HCT116 (cell line): ENCODE data around the gene GUK1. TPM values are rescaled to one million over a fixed set of nuclear protein-coding genes. Genes with fewer than 3 reads are reported as not detected.

Source experiments
- ATAC-seq: fragments of 200-7000 bp; cut with Tn5 transposase; 2 replicates; pipeline ENCODE4 v1.9.1; 2020; ENCODE audit warnings: mild to moderate bottlenecking, moderate library complexity
- BruUV-seq: library from RNA; stranded (reverse); fragments of 400-500 nt; replicated peaks from 2 replicates; lab custom pipeline; 2021; lab: Mats Ljungman, UMichigan
- CTCF ChIA-PET: fragments of 300-600 bp; sonication (Branson Sonifier 250); formaldehyde crosslinking; loops from one replicate; lab custom pipeline; 2021; ENCODE audit warnings: antibody characterized with exemption; lab: Charles Lee
- POLR2A ChIA-PET: fragments of 300-600, 350-600 bp; sonication (Branson Sonifier 250); formaldehyde crosslinking; loops from one replicate; lab custom pipeline; 2021; ENCODE audit warnings: antibody characterized with exemption; lab: Charles Lee
- RAD21 ChIA-PET, 2 experiments: fragments of 300-600 bp; sonication (Branson Sonifier 250); formaldehyde crosslinking; loops; one replicate each; lab custom pipeline; 2023; ENCODE audit warnings: low total read pairs in 2 of 2; ENCODE audit not compliant: uncharacterized antibody in 2 of 2, unreplicated experiment in 2 of 2, low non-redundant PET in 1 of 2; lab: Charles Lee
- DNase-seq: peaks from one replicate; pipeline ENCODE4 v3.0.0-alpha.2; 2010; ENCODE audit warnings: low read depth, low spot score
- H2AFZ ChIP-seq: fragments of 200-600 bp; shearing (Covaris generic), sonication (generic); 2 replicates; pipeline ENCODE4 v1.6.1; 2017; ENCODE audit warnings: low read depth, mixed run types, mixed read lengths, antibody characterized with exemption, low read length; ENCODE audit not compliant: poor library complexity, severe bottlenecking
- H3K27ac ChIP-seq: 2 replicates; pipeline ENCODE4 v1.5.1; 2012; ENCODE audit warnings: low read depth, low read length
- H3K27me3 ChIP-seq: fragments of 200-600 bp; sonication (generic); 2 replicates; pipeline ENCODE4 v1.6.1; 2016; ENCODE audit warnings: mixed run types, low read length, mixed read lengths; ENCODE audit not compliant: insufficient read depth
- H3K36me3 ChIP-seq, 2 experiments: fragments of 200-500 bp in 1 of 2; fragments of 200-600 bp in 1 of 2; sonication (Bioruptor generic) in 1 of 2; sonication (generic) in 1 of 2; 2 replicates each; pipeline versions ENCODE4 v1.5.1 to v1.6.1; 2014 to 2016; ENCODE audit warnings: low read length in 2 of 2, inconsistent platforms in 1 of 2, mixed read lengths in 1 of 2, mixed run types in 1 of 2; ENCODE audit not compliant: insufficient read depth in 2 of 2, control insufficient read depth in 1 of 2
- H3K4me1 ChIP-seq, 2 experiments: fragments of 200-600 bp in 1 of 2; sonication (generic) in 1 of 2; 2 replicates each; pipeline versions ENCODE4 v1.5.1 to v1.6.1; 2012 to 2017; ENCODE audit warnings: low read length in 2 of 2, inconsistent platforms in 1 of 2, mild to moderate bottlenecking in 1 of 2, mixed read lengths in 1 of 2, mixed run types in 1 of 2, moderate library complexity in 1 of 2; ENCODE audit not compliant: insufficient read depth in 2 of 2, control insufficient read depth in 1 of 2
- H3K4me2 ChIP-seq: fragments of 200-600 bp; sonication (generic); 2 replicates; pipeline ENCODE4 v1.6.1; 2017; ENCODE audit warnings: mixed run types, low read length, mixed read lengths
- H3K4me3 ChIP-seq, 2 experiments: fragments of 200-600 bp in 1 of 2; sonication (generic) in 1 of 2; replicated peaks in 1 of 2; 2 replicates each; pipeline ENCODE4 v1.5.1; 2011 to 2016; ENCODE audit warnings: low read length in 2 of 2, control low read depth in 1 of 2, low read depth in 1 of 2, mild to moderate bottlenecking in 1 of 2, mixed read lengths in 1 of 2, mixed run types in 1 of 2
- H3K79me2 ChIP-seq: fragments of 200-600 bp; sonication (generic); 2 replicates; pipeline ENCODE4 v1.6.1; 2017; ENCODE audit warnings: mild to moderate bottlenecking, mixed run types, low read length, moderate library complexity, mixed read lengths; ENCODE audit not compliant: insufficient read depth
- H3K9ac ChIP-seq: fragments of 200-600 bp; sonication (generic); 2 replicates; pipeline ENCODE4 v1.6.1; 2016; ENCODE audit warnings: low read length, mixed read lengths
- H3K9me2 ChIP-seq: fragments of 200-600 bp; sonication (generic), shearing (Covaris generic); 2 replicates; pipeline ENCODE4 v1.6.1; 2017; ENCODE audit warnings: mixed run types, mild to moderate bottlenecking, moderate library complexity; ENCODE audit not compliant: insufficient read depth
- H3K9me3 ChIP-seq, 2 experiments: fragments of 200-500 bp in 1 of 2; fragments of 200-600 bp in 1 of 2; sonication (Bioruptor generic) in 1 of 2; sonication (generic) in 1 of 2; 2 replicates each; pipeline ENCODE4 v1.6.1; 2014 to 2017; ENCODE audit warnings: low read length in 2 of 2, mixed read lengths in 2 of 2, inconsistent platforms in 1 of 2, low read depth in 1 of 2, mild to moderate bottlenecking in 1 of 2, mixed run types in 1 of 2, moderate library complexity in 1 of 2; ENCODE audit not compliant: control insufficient read depth in 1 of 2, insufficient read depth in 1 of 2
- H4K20me1 ChIP-seq: fragments of 200-600 bp; sonication (generic), shearing (Covaris generic); 2 replicates; pipeline ENCODE4 v1.6.1; 2017; ENCODE audit warnings: mixed run types, mild to moderate bottlenecking, moderate library complexity; ENCODE audit not compliant: insufficient read depth
- CTCF ChIP-seq, 3 experiments: fragments of 200-600 bp in 1 of 3; sonication (generic) in 1 of 3; IDR thresholded peaks in 2 of 3; conservative IDR thresholded peaks in 1 of 3; 2 replicates each; pipeline ENCODE4 v1.5.1; 2012 to 2017; ENCODE audit warnings: low read depth in 2 of 3, low read length in 2 of 3, antibody characterized with exemption in 1 of 3, borderline replicate concordance in 1 of 3, control low read depth in 1 of 3, mild to moderate bottlenecking in 1 of 3, mixed read lengths in 1 of 3, mixed run types in 1 of 3, moderate library complexity in 1 of 3; ENCODE audit not compliant: insufficient read depth in 1 of 3
- EGR1 ChIP-seq: IDR thresholded peaks from 2 replicates; pipeline ENCODE4 v1.6.1; 2012; ENCODE audit warnings: low read depth
- ELF1 ChIP-seq: IDR thresholded peaks from 2 replicates; pipeline ENCODE4 v1.6.1; 2012; ENCODE audit warnings: low read depth, borderline replicate concordance
- FOSL1 ChIP-seq: IDR thresholded peaks from 2 replicates; pipeline ENCODE4 v1.6.1; 2012; ENCODE audit warnings: low read depth
- JUND ChIP-seq: IDR thresholded peaks from 2 replicates; pipeline ENCODE4 v1.6.1; 2012
- MAX ChIP-seq: IDR thresholded peaks from 2 replicates; pipeline ENCODE4 v1.6.1; 2012
- POLR2A ChIP-seq: IDR thresholded peaks from 2 replicates; pipeline ENCODE4 v1.7.0; 2011; ENCODE audit warnings: borderline replicate concordance; ENCODE audit not compliant: insufficient read depth, insufficient read length; ENCODE audit errors: extremely low read depth
- POLR2AphosphoS5 ChIP-seq: IDR thresholded peaks from 2 replicates; pipeline ENCODE4 v1.6.1; 2011; ENCODE audit warnings: mild to moderate bottlenecking, low read depth, low read length, moderate library complexity
- SIN3A ChIP-seq: IDR thresholded peaks from 2 replicates; pipeline ENCODE4 v1.6.1; 2012; ENCODE audit warnings: low read depth
- SP1 ChIP-seq: IDR thresholded peaks from 2 replicates; pipeline ENCODE4 v1.6.1; 2012; ENCODE audit warnings: low read depth
- TCF7L2 ChIP-seq: IDR thresholded peaks from 2 replicates; pipeline ENCODE4 v1.7.0; 2011; ENCODE audit warnings: borderline replicate concordance, inconsistent platforms; ENCODE audit not compliant: insufficient read depth, insufficient read length; ENCODE audit errors: extremely low read depth
- ZBTB33 ChIP-seq: IDR thresholded peaks from 2 replicates; pipeline ENCODE4 v1.6.1; 2011; ENCODE audit warnings: mild to moderate bottlenecking, low read length, moderate library complexity; ENCODE audit not compliant: insufficient replicate concordance; ENCODE audit errors: extremely low read depth
- ZFX ChIP-seq: fragments of 450-650 bp; IDR thresholded peaks from 2 replicates; pipeline ENCODE4 v1.6.1; 2017
- ZNF274 ChIP-seq: fragments of 200-500 bp; sonication (Bioruptor generic); IDR thresholded peaks from 2 replicates; pipeline ENCODE4 v1.6.1; 2014; ENCODE audit warnings: mild to moderate bottlenecking, low read depth, low read length, inconsistent platforms
- intact Hi-C: fragments of 100-400 bp; cut with micrococcal nuclease; formaldehyde crosslinking; loops from 2 replicates; pipeline ENCODE4 v1.10.0; 2022
- total RNA-seq: library from RNA; stranded (reverse); gene quantifications from one replicate; pipeline ENCODE4 v1.2.1, GENCODE V29; 2021; ENCODE audit not compliant: unreplicated experiment

Gene GUK1
- total RNA-seq, 1 experiment from 2014 or later, result 145 TPM

GRCh38 chr1:228146417-228147150, 6.5 kb downstream of the GUK1 start:
- ATAC-seq (no peak), DNase-seq (no peak)
- no peaks in the 10 kb centered on the region for H3K27me3 ChIP-seq
- intact Hi-C loops, result no loop called here
- ChIA-PET POLR2A (no interaction called here), RAD21 (no interaction called here), CTCF (no interaction called here)
- no peaks in the 10 kb centered on the region for H3K9me2 ChIP-seq
- H4K20me1 ChIP-seq, result no peaks in the 10 kb centered on the region
- no peak overlapping the region for H3K27ac ChIP-seq
- H3K4me1 ChIP-seq, result peaks cover 0 to 5% of the 10 kb centered on the region in 2 experiments; a peak in 3 of 4 replicates
- no peak overlapping the region for H3K4me3 ChIP-seq
- H3K4me2 ChIP-seq, result no peak overlapping the region
- no peak for TF ChIP-seq FOSL1
- TF ChIP-seq POLR2AphosphoS5, result no peak
- no peak for TF ChIP-seq CTCF (IDR thresholded peaks at IDR 0.05 in 2 of 3, conservative IDR thresholded peaks at IDR 0.05 in 1 of 3; ENCODE audit: borderline replicate concordance in 1 of 3, insufficient read depth in 1 of 3, low read depth in 2 of 3, low read length in 2 of 3)
- TF ChIP-seq ZBTB33, result no peak
- TF ChIP-seq POLR2A, result no peak
- TF ChIP-seq ZFX, result no peak
- TF ChIP-seq EGR1, result no peak
- TF ChIP-seq ELF1, result no peak
- no peak for TF ChIP-seq SP1
- no peak for TF ChIP-seq MAX
- TF ChIP-seq TCF7L2, result no peak
- TF ChIP-seq JUND, result no peak
- no peak for TF ChIP-seq ZNF274
- TF ChIP-seq SIN3A, result no peak
- peaks cover 44% of the 10 kb centered on the region for H3K79me2 ChIP-seq
- H3K36me3 ChIP-seq, result 0 out of 4 replicates have a peak, but pooled peaks cover 0 to 6% of the 10 kb centered on the region in 2 experiments
- no peak overlapping the region for H2AFZ ChIP-seq
- H3K9ac ChIP-seq, result no peak overlapping the region
- BruUV-seq, result no TSS peak
- H3K9me3 ChIP-seq, result no peaks in the 10 kb centered on the region
